AG04450 (cell line): ENCODE results near the gene SEMA6C. TPM values are rescaled to one million over a fixed set of nuclear protein-coding genes. Genes with fewer than 3 reads are reported as not detected.
"Not testable (repeated sequence)": the region's sequence is repeated elsewhere in the genome, so short reads cannot be mapped to it uniquely, and the experiment has no call there.

Experiments
- CTCF ChIA-PET: fragments of 300-600, 350-600 bp; formaldehyde crosslinking; extraction: SDS; loops from one replicate; lab custom pipeline; 2022; ENCODE audit warnings: antibody characterized with exemption, inconsistent platforms; lab: Charles Lee
- POLR2A ChIA-PET: fragments of 350-600 bp; formaldehyde crosslinking; extraction: SDS; loops from one replicate; lab custom pipeline; 2021; ENCODE audit warnings: antibody characterized with exemption, inconsistent platforms; lab: Yijun Ruan, JAX
- DNase-seq: peaks from one replicate; pipeline ENCODE4 v3.0.0-alpha.2; 2011; ENCODE audit warnings: low read depth, low spot score
- H3K27ac ChIP-seq: one replicate; pipeline ENCODE4 v1.5.1; 2012; ENCODE audit warnings: low read depth, low read length, control low read depth
- H3K27me3 ChIP-seq: one replicate; pipeline ENCODE4 v1.6.0; 2012; ENCODE audit warnings: low read length; ENCODE audit not compliant: control insufficient read depth, insufficient read depth
- H3K4me3 ChIP-seq: 2 replicates; pipeline ENCODE4 v1.5.1; 2011; ENCODE audit warnings: mild to moderate bottlenecking, low read depth, low read length, control low read depth
- H3K9me3 ChIP-seq: 2 replicates; pipeline ENCODE4 v1.5.1; 2012; ENCODE audit warnings: low read length; ENCODE audit not compliant: control insufficient read depth, insufficient read depth
- CTCF ChIP-seq: IDR thresholded peaks from 2 replicates; pipeline ENCODE4 v1.5.1; 2011; ENCODE audit warnings: low read depth, low read length, control low read depth, inconsistent platforms
- polyA plus RNA-seq: library from polyadenylated mRNA; depleted of rRNA; stranded (reverse); fragments of >200 nt; gene quantifications from 2 replicates; pipeline ENCODE4 v1.2.3, GENCODE V29; 2011; rRNA removed

Gene SEMA6C
- polyA plus RNA-seq, 1 experiment: 1.8 TPM

GRCh38 chr1:151104630-151105029 lies 41.8 kb downstream of the SEMA6C start:
- H3K4me3 ChIP-seq: no peak overlapping the region
- CTCF ChIA-PET: no interaction called here
- POLR2A ChIA-PET: no interaction called here
- no peak overlapping the region for H3K27ac ChIP-seq
- no peak for DNase-seq
- TF ChIP-seq CTCF: no peak
- H3K27me3 ChIP-seq: no peaks in the 10 kb centered on the region
- no peaks in the 10 kb centered on the region for H3K9me3 ChIP-seq

- DNase-seq: no peak
- CTCF ChIA-PET: interaction anchor here (0.6 to 9.0 kb wide), 5 partner anchors 12 to 80 kb away, joined by 3 to 162 read pairs (median 5); partner anchors contain the start of gene TNFAIP8L2
- no peak for TF ChIP-seq CTCF
- no peaks in the 10 kb centered on the region for H3K9me3 ChIP-seq
- H3K4me3 ChIP-seq: no peak overlapping the region
- no peaks in the 10 kb centered on the region for H3K27me3 ChIP-seq
- H3K27ac ChIP-seq: no peak overlapping the region
- POLR2A ChIA-PET: no interaction called here
Measured at GRCh38 chr1:151098126-151098525, 48.3 kb downstream of the SEMA6C start.

- H3K27ac ChIP-seq, DNase-seq, H3K4me3 ChIP-seq, H3K27me3 ChIP-seq, H3K9me3 ChIP-seq, POLR2A ChIA-PET: not testable (repeated sequence)
- CTCF ChIA-PET: interaction anchor here (0.7 to 9.0 kb wide), 5 partner anchors 13 to 80 kb away, joined by 3 to 162 read pairs (median 3); partner anchors contain the start of gene TNFAIP8L2
Measured at GRCh38 chr1:151097426-151097825, 49.0 kb downstream of the SEMA6C start.

GRCh38 chr1:151085953-151086559 lies 60.4 kb downstream of the SEMA6C start:
- Histone ChIP-seq H3K9me3 (no peaks in the 10 kb centered on the region), H3K4me3 (no peak overlapping the region), H3K27me3 (no peaks in the 10 kb centered on the region), H3K27ac (no peak overlapping the region)
- no peak for TF ChIP-seq CTCF
- ChIA-PET CTCF (interaction anchor here (0.7 to 11.5 kb wide), 3 partner anchors 14 to 45 kb away, joined by 3 to 105 read pairs (median 10); partner anchors contain the start of gene GABPB2), POLR2A (interaction anchor here (0.6 kb wide), 1 partner anchor 9 kb away, joined by 11 read pairs; no protein-coding TSS in a partner anchor)
- DNase-seq: no peak

Other genes with a start within 250 kb of the SEMA6C start
- 30.8 and 35.5 TPM in 2 replicates for gene SETDB1, start 220.3 kb downstream of the SEMA6C start, polyA plus RNA-seq
- gene CERS2, start 171.8 kb downstream of the SEMA6C start, polyA plus RNA-seq: 193 and 217 TPM in 2 replicates
- gene ANXA9, start 164.3 kb downstream of the SEMA6C start, polyA plus RNA-seq: 0.10 and 0.21 TPM in 2 replicates
- gene MINDY1, start 139.7 kb downstream of the SEMA6C start, polyA plus RNA-seq: 12.8 and 18.0 TPM in 2 replicates
- gene PRUNE1, start 138.2 kb downstream of the SEMA6C start, polyA plus RNA-seq: 18.3 and 21.7 TPM in 2 replicates
- 0.09 and 0.16 TPM in 2 replicates for gene BNIPL, start 110.0 kb downstream of the SEMA6C start, polyA plus RNA-seq
- 1.3 and 1.9 TPM in 2 replicates for gene C1orf56, start 98.9 kb downstream of the SEMA6C start, polyA plus RNA-seq
- 66.3 and 70.3 TPM in 2 replicates for gene CDC42SE1, start 87.0 kb downstream of the SEMA6C start, polyA plus RNA-seq
- gene MLLT11, start 86.2 kb downstream of the SEMA6C start, polyA plus RNA-seq: 25.2 and 28.3 TPM in 2 replicates
- 9.8 and 10.0 TPM in 2 replicates for gene GABPB2, start 75.9 kb downstream of the SEMA6C start, polyA plus RNA-seq
- not detected in 2 replicates for gene TNFAIP8L2, start 10.0 kb upstream of the SEMA6C start, polyA plus RNA-seq
- 9.1 and 9.6 TPM in 2 replicates for gene LYSMD1, start 19.3 kb upstream of the SEMA6C start, polyA plus RNA-seq
- 24.9 and 29.2 TPM in 2 replicates for gene SCNM1, start 19.5 kb upstream of the SEMA6C start, polyA plus RNA-seq
- not detected in 2 replicates for gene TMOD4, start 29.4 kb upstream of the SEMA6C start, polyA plus RNA-seq
- 66.8 and 75.1 TPM in 2 replicates for gene VPS72, start 43.6 kb upstream of the SEMA6C start, polyA plus RNA-seq
- gene PIP5K1A, start 51.9 kb upstream of the SEMA6C start, polyA plus RNA-seq: 170 and 179 TPM in 2 replicates
- gene PSMD4, start 108.1 kb upstream of the SEMA6C start, polyA plus RNA-seq: 258 and 275 TPM in 2 replicates
- 10.5 and 12.0 TPM in 2 replicates for gene ZNF687, start 135.7 kb upstream of the SEMA6C start, polyA plus RNA-seq
- gene PI4KB, start 180.8 kb upstream of the SEMA6C start, polyA plus RNA-seq: 75.2 and 83.2 TPM in 2 replicates
- gene RFX5, start 200.6 kb upstream of the SEMA6C start, polyA plus RNA-seq: 40.9 and 42.7 TPM in 2 replicates
- 85.0 and 102 TPM in 2 replicates for gene SELENBP1, start 226.1 kb upstream of the SEMA6C start, polyA plus RNA-seq